GM21528 (cell line): ENCODE results near the gene SYNRG.
"Not testable (repeated sequence)": the region's sequence is repeated elsewhere in the genome, so short reads cannot be mapped to it uniquely, and the experiment has no call there.

Experiments
- ATAC-seq: cut with Tn5 transposase; IDR thresholded peaks from one replicate; pipeline ENCODE4 v1.9.1; 2021; ENCODE audit warnings: mild to moderate bottlenecking, moderate library complexity; ENCODE audit not compliant: unreplicated experiment, low FRiP score

SYNRG gene

GRCh38 chr17:37545486-37545885, 63.7 kb downstream of the SYNRG start:
- ATAC-seq, result no peak

GRCh38 chr17:37543637-37544052, 65.6 kb downstream of the SYNRG start:
- ATAC-seq, result no peak

- no peak for ATAC-seq
Observed at GRCh38 chr17:37541880-37542660, 67.1 kb downstream of the SYNRG start.

GRCh38 chr17:37538981-37539659, 70.1 kb downstream of the SYNRG start:
- no peak for ATAC-seq

- no peak for ATAC-seq
Observed at GRCh38 chr17:37535906-37536305, 73.3 kb downstream of the SYNRG start.

- no peak for ATAC-seq
Observed at GRCh38 chr17:37532756-37533155, 76.5 kb downstream of the SYNRG start.

- ATAC-seq, result no peak
Observed at GRCh38 chr17:37530420-37530819, 78.8 kb downstream of the SYNRG start.

GRCh38 chr17:37527249-37527851, 81.9 kb downstream of the SYNRG start:
- ATAC-seq, result no peak

GRCh38 chr17:37523715-37524219, 85.5 kb downstream of the SYNRG start:
- ATAC-seq, result no peak

GRCh38 chr17:37521821-37522220, 87.4 kb downstream of the SYNRG start:
- no peak for ATAC-seq

GRCh38 chr17:37520174-37520573, 89.0 kb downstream of the SYNRG start:
- ATAC-seq, result no peak

GRCh38 chr17:37519251-37519985, 89.8 kb downstream of the SYNRG start:
- ATAC-seq, result no peak

- no peak for ATAC-seq
Observed at GRCh38 chr17:37518826-37519225, 90.4 kb downstream of the SYNRG start.

- ATAC-seq, result no peak
Observed at GRCh38 chr17:37517881-37518280, 91.3 kb downstream of the SYNRG start.

- ATAC-seq, result no peak
Observed at GRCh38 chr17:37516127-37516571, 93.1 kb downstream of the SYNRG start.

GRCh38 chr17:37513711-37514110, 95.5 kb downstream of the SYNRG start:
- no peak for ATAC-seq

GRCh38 chr17:37512442-37513068, 96.7 kb downstream of the SYNRG start:
- ATAC-seq, result no peak

- not testable (repeated sequence) for ATAC-seq
Observed at GRCh38 chr17:37511642-37512041, 97.6 kb downstream of the SYNRG start.

- ATAC-seq, result no peak
Observed at GRCh38 chr17:37510056-37510455, 99.2 kb downstream of the SYNRG start.

GRCh38 chr17:37507111-37507510, 102.1 kb downstream of the SYNRG start:
- ATAC-seq, result no peak
